ENCODE results near the gene TNFSF9.

GRCh38 chr19:6535558-6536137 is 4.8 kb downstream of the TNFSF9 start:
- TF ChIP-seq, protein P1, sequence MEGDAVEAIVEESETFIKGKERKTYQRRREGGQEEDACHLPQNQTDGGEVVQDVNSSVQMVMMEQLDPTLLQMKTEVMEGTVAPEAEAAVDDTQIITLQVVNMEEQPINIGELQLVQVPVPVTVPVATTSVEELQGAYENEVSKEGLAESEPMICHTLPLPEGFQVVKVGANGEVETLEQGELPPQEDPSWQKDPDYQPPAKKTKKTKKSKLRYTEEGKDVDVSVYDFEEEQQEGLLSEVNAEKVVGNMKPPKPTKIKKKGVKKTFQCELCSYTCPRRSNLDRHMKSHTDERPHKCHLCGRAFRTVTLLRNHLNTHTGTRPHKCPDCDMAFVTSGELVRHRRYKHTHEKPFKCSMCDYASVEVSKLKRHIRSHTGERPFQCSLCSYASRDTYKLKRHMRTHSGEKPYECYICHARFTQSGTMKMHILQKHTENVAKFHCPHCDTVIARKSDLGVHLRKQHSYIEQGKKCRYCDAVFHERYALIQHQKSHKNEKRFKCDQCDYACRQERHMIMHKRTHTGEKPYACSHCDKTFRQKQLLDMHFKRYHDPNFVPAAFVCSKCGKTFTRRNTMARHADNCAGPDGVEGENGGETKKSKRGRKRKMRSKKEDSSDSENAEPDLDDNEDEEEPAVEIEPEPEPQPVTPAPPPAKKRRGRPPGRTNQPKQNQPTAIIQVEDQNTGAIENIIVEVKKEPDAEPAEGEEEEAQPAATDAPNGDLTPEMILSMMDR (IDR thresholded peaks at IDR 0.05), result no peak
- no peak for TF ChIP-seq POLR2A (IDR thresholded peaks at IDR 0.05)

Measured in Peyer's patch (tissue), 4 donors.